Testis (tissue), 2 donors: ENCODE results near the gene DNAH5.

Experiments
- POLR2A ChIP-seq: fragments of 450-650 bp; IDR thresholded peaks from one replicate; pipeline ENCODE4 v1.6.1; 2017; ENCODE audit warnings: antibody characterized with exemption, mild to moderate bottlenecking, moderate library complexity
- TF ChIP-seq, protein P1 (sequence below), 3 experiments: fragments of 450-650 bp in 2 of 3; fragments of 200-600 bp in 1 of 3; sonication (generic) in 1 of 3; IDR thresholded peaks; one replicate each; pipeline ENCODE4 v1.5.1; 2016 to 2019; ENCODE audit warnings: antibody characterized with exemption in 3 of 3, mild to moderate bottlenecking in 2 of 3, moderate library complexity in 1 of 3

DNA sequence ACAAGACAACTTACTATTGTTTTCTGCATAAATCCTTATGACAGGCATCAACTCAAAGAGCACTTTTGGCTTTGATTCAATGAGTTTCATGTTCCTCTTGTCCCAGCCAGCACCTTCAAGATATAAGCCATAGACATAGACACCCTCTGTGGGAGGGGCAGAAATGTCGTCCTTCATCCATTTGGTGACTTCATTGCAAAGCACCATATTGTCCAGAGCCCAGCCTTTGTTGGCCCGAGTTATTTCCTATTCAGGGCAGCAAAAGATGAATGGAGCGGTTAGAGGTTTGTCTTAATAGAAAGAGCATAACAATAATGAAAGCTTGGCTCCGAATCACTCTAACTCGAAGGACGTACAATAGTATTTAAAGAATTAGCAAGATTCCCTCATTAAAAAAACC, 243.9 kb downstream of the DNAH5 start:
- TF ChIP-seq, protein P1, sequence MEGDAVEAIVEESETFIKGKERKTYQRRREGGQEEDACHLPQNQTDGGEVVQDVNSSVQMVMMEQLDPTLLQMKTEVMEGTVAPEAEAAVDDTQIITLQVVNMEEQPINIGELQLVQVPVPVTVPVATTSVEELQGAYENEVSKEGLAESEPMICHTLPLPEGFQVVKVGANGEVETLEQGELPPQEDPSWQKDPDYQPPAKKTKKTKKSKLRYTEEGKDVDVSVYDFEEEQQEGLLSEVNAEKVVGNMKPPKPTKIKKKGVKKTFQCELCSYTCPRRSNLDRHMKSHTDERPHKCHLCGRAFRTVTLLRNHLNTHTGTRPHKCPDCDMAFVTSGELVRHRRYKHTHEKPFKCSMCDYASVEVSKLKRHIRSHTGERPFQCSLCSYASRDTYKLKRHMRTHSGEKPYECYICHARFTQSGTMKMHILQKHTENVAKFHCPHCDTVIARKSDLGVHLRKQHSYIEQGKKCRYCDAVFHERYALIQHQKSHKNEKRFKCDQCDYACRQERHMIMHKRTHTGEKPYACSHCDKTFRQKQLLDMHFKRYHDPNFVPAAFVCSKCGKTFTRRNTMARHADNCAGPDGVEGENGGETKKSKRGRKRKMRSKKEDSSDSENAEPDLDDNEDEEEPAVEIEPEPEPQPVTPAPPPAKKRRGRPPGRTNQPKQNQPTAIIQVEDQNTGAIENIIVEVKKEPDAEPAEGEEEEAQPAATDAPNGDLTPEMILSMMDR (IDR thresholded peaks at IDR 0.05), result no peak
- no peak for TF ChIP-seq POLR2A
